SK-N-SH (cell line): Measurements from ENCODE around the gene SDHA. TPM values are rescaled to one million over a fixed set of nuclear protein-coding genes. Genes with fewer than 3 reads are reported as not detected.

Experiments
- CTCF ChIA-PET: fragments of 300-600, 350-600 bp; formaldehyde crosslinking; extraction: SDS; loops from one replicate; lab custom pipeline; 2021; lab: Yijun Ruan, JAX
- POLR2A ChIA-PET: fragments of 350-600 bp; sonication (Branson Sonifier 250); formaldehyde crosslinking; extraction: SDS; loops from one replicate; lab custom pipeline; 2020; ENCODE audit warnings: antibody characterized with exemption, inconsistent platforms; lab: Yijun Ruan, JAX
- DNase-seq: peaks from one replicate; pipeline ENCODE4 v3.0.0; 2012
- H2AFZ ChIP-seq: fragments of 200-600 bp; sonication (generic); 2 replicates; pipeline ENCODE4 v1.8.1; 2016; ENCODE audit warnings: antibody characterized with exemption, mild to moderate bottlenecking, low read depth
- H3F3A ChIP-seq: fragments of 200-600 bp; sonication (generic); replicated peaks from 2 replicates; pipeline ENCODE3; 2016; ENCODE audit warnings: antibody characterized with exemption, mild to moderate bottlenecking; ENCODE audit not compliant: insufficient read depth
- H3K27ac ChIP-seq, 2 experiments: fragments of 200-500 bp in 1 of 2; fragments of 200-600 bp in 1 of 2; sonication (Bioruptor generic) in 1 of 2; sonication (generic), shearing (Covaris generic) in 1 of 2; 2 replicates each; pipeline versions ENCODE4 v1.5.1 to v1.6.1; 2014 to 2016; ENCODE audit warnings: low read depth in 2 of 2, inconsistent platforms in 1 of 2, low read length in 1 of 2, mild to moderate bottlenecking in 1 of 2, mixed read lengths in 1 of 2
- H3K27me3 ChIP-seq: fragments of 200-600 bp; sonication (generic), shearing (Covaris generic); 2 replicates; pipeline ENCODE4 v1.6.1; 2016; ENCODE audit warnings: mixed run types; ENCODE audit not compliant: insufficient read depth
- H3K36me3 ChIP-seq, 2 experiments: fragments of 200-500 bp in 1 of 2; fragments of 200-600 bp in 1 of 2; sonication (Bioruptor generic) in 1 of 2; sonication (generic) in 1 of 2; replicated peaks in 1 of 2; 2 replicates each; pipeline versions ENCODE3 to v1.5.1; 2014 to 2016; ENCODE audit warnings: low read length in 1 of 2, mild to moderate bottlenecking in 1 of 2; ENCODE audit not compliant: insufficient read depth in 2 of 2, control insufficient read depth in 1 of 2
- H3K4me1 ChIP-seq, 2 experiments: fragments of 200-500 bp in 1 of 2; fragments of 200-600 bp in 1 of 2; sonication (Bioruptor generic) in 1 of 2; sonication (generic), shearing (Covaris generic) in 1 of 2; 2 replicates each; pipeline versions ENCODE4 v1.5.1 to v1.6.1; 2014 to 2016; ENCODE audit warnings: low read depth in 1 of 2, low read length in 1 of 2, mixed run types in 1 of 2; ENCODE audit not compliant: insufficient read depth in 2 of 2, control insufficient read depth in 1 of 2
- H3K4me2 ChIP-seq: fragments of 200-600 bp; sonication (generic), shearing (Covaris generic); 2 replicates; pipeline ENCODE4 v1.6.1; 2017; ENCODE audit warnings: mixed run types
- H3K4me3 ChIP-seq, 2 experiments: fragments of 200-500 bp in 1 of 2; fragments of 200-600 bp in 1 of 2; sonication (Bioruptor generic) in 1 of 2; sonication (generic), shearing (Covaris generic) in 1 of 2; 2 replicates each; pipeline versions ENCODE4 v1.5.1 to v1.8.1; 2014 to 2016; ENCODE audit warnings: low read depth in 2 of 2, inconsistent platforms in 1 of 2, low read length in 1 of 2, mild to moderate bottlenecking in 1 of 2, mixed read lengths in 1 of 2, moderate library complexity in 1 of 2
- H3K79me2 ChIP-seq: fragments of 200-600 bp; sonication (generic); 2 replicates; pipeline ENCODE4 v1.8.1; 2017; ENCODE audit warnings: mild to moderate bottlenecking; ENCODE audit not compliant: insufficient read depth
- H3K9ac ChIP-seq: fragments of 200-600 bp; sonication (generic); 2 replicates; pipeline ENCODE4 v1.6.1; 2017; ENCODE audit warnings: mixed run types
- H3K9me2 ChIP-seq: fragments of 200-600 bp; sonication (generic); 2 replicates; pipeline ENCODE4 v1.6.1; 2017; ENCODE audit warnings: mixed run types
- H3K9me3 ChIP-seq: fragments of 200-600 bp; sonication (generic); 2 replicates; pipeline ENCODE4 v1.6.1; 2017; ENCODE audit warnings: mixed run types, mild to moderate bottlenecking, moderate library complexity
- H4K20me1 ChIP-seq: fragments of 200-600 bp; sonication (generic); 2 replicates; pipeline ENCODE4 v1.6.1; 2017; ENCODE audit warnings: mild to moderate bottlenecking, mixed run types; ENCODE audit not compliant: insufficient read depth
- ELF1 ChIP-seq: IDR thresholded peaks from 2 replicates; pipeline ENCODE4 v1.4.0; 2012
- EZH2phosphoT487 ChIP-seq: fragments of 200-600 bp; sonication (generic); IDR thresholded peaks from 2 replicates; pipeline ENCODE4 v1.6.1; 2017; ENCODE audit warnings: low read depth, mixed run types, mild to moderate bottlenecking, antibody characterized with exemption, moderate library complexity, borderline replicate concordance
- FOSL2 ChIP-seq: IDR thresholded peaks from 2 replicates; pipeline ENCODE4 v1.4.0; 2012; ENCODE audit warnings: low read depth, mild to moderate bottlenecking, moderate library complexity, borderline replicate concordance
- FOXJ3 ChIP-seq: sonication (generic); formaldehyde crosslinking; IDR thresholded peaks from 2 replicates; pipeline ENCODE4 v1.5.1; 2020; ENCODE audit warnings: mild to moderate bottlenecking, missing genetic modification reagents
- FOXM1 ChIP-seq: IDR thresholded peaks from 2 replicates; pipeline ENCODE4 v1.4.0; 2012; ENCODE audit warnings: low read depth, mild to moderate bottlenecking
- MAX ChIP-seq: IDR thresholded peaks from 2 replicates; pipeline ENCODE4 v1.4.0; 2012; ENCODE audit warnings: low read depth
- MEF2A ChIP-seq: IDR thresholded peaks from 2 replicates; pipeline ENCODE4 v1.4.0; 2012; ENCODE audit warnings: low read depth, borderline replicate concordance
- NFIC ChIP-seq: IDR thresholded peaks from 2 replicates; pipeline ENCODE4 v1.4.0; 2012; ENCODE audit warnings: borderline replicate concordance
- NRF1 ChIP-seq: IDR thresholded peaks from 2 replicates; pipeline ENCODE4 v1.6.1; 2012; ENCODE audit warnings: low read depth, mild to moderate bottlenecking, low read length
- PBX3 ChIP-seq: IDR thresholded peaks from 2 replicates; pipeline ENCODE4; 2012
- POLR2AphosphoS5 ChIP-seq: IDR thresholded peaks from 2 replicates; pipeline ENCODE4 v1.6.1; 2012; ENCODE audit warnings: low read depth, low read length
- RAD21 ChIP-seq: IDR thresholded peaks from 2 replicates; pipeline ENCODE4 v1.6.1; 2012; ENCODE audit warnings: mild to moderate bottlenecking, low read length
- REST ChIP-seq: IDR thresholded peaks from 2 replicates; pipeline ENCODE4 v1.6.1; 2012; ENCODE audit warnings: mild to moderate bottlenecking, low read depth, low read length, moderate library complexity
- RFX5 ChIP-seq: IDR thresholded peaks from 2 replicates; pipeline ENCODE4 v1.6.1; 2012; ENCODE audit warnings: mild to moderate bottlenecking, improper control_type of control experiment, low read length
- RXRA ChIP-seq: IDR thresholded peaks from 2 replicates; pipeline ENCODE4 v1.4.0; 2012; ENCODE audit warnings: low read depth, mild to moderate bottlenecking, borderline replicate concordance
- SIN3A ChIP-seq: IDR thresholded peaks from 2 replicates; pipeline ENCODE4 v1.6.1; 2012; ENCODE audit warnings: low read depth, mild to moderate bottlenecking, low read length, moderate library complexity, borderline replicate concordance
- SMC3 ChIP-seq: IDR thresholded peaks from 2 replicates; pipeline ENCODE4 v1.6.1; 2012; ENCODE audit warnings: low read depth, low read length, improper control_type of control experiment
- TAF1 ChIP-seq: IDR thresholded peaks from 2 replicates; pipeline ENCODE4 v1.6.1; 2012; ENCODE audit warnings: low read depth, mild to moderate bottlenecking, low read length, moderate library complexity, borderline replicate concordance
- TEAD4 ChIP-seq: IDR thresholded peaks from 2 replicates; pipeline ENCODE4 v1.4.0; 2012; ENCODE audit warnings: mild to moderate bottlenecking, borderline replicate concordance; ENCODE audit not compliant: insufficient read depth
- YY1 ChIP-seq: IDR thresholded peaks from 2 replicates; pipeline ENCODE4 v1.4.0; 2012; ENCODE audit warnings: low read depth, mild to moderate bottlenecking
- WGBS: methylation state at CpG from one replicate; pipeline ENCODE4 v1.1.6; 2017; ENCODE audit warnings: low lambda C conversion rate; 5-methylcytosine and 5-hydroxymethylcytosine counted together
- polyA plus RNA-seq, 3 experiments: library from polyadenylated mRNA; depleted of rRNA; stranded (reverse); fragments of >200 nt; gene quantifications; 2 replicates each; pipeline ENCODE4 v1.2.3, GENCODE V29; 2012

SDHA gene
- polyA plus RNA-seq, 1 of the 3 experiments (the other 2 are of a cell fraction) = 106 TPM

- POLR2A ChIA-PET = no interaction called here
- no peaks in the 10 kb centered on the region for H3K9me2 ChIP-seq
- WGBS = 83% methylated on average over 12 of the region's 12 CpGs
Measured at GRCh38 chr5:182126-182525, 36.0 kb upstream of the SDHA start.

GRCh38 chr5:184471-184870 is 33.6 kb upstream of the SDHA start:
- WGBS = 66% methylated on average over 7 of the region's 7 CpGs
- H3K4me2 ChIP-seq = no peak overlapping the region
- H2AFZ ChIP-seq = no peak overlapping the region
- H3K36me3 ChIP-seq = no peaks in the 10 kb centered on the region
- H3K9me2 ChIP-seq = no peaks in the 10 kb centered on the region
- H3K27ac ChIP-seq = no peak overlapping the region
- no peaks in the 10 kb centered on the region for H4K20me1 ChIP-seq
- H3K27me3 ChIP-seq = no peaks in the 10 kb centered on the region
- TF ChIP-seq FOXM1 (no peak), YY1 (no peak), REST (no peak), PBX3 (no peak), SIN3A (no peak), NFIC (no peak), RAD21 (no peak), ELF1 (no peak), EZH2phosphoT487 (no peak), TAF1 (no peak), MEF2A (no peak), SMC3 (no peak), TEAD4 (no peak), NRF1 (no peak)
- H3K4me1 ChIP-seq = peaks cover 0 to 19% of the 10 kb centered on the region in 2 experiments; a peak in 1 of 4 replicates
- CTCF ChIA-PET = interaction anchor here (0.6 kb wide), 1 partner anchor 765 kb away, joined by 3 read pairs; no protein-coding TSS in a partner anchor
- POLR2A ChIA-PET = no interaction called here
- no peaks in the 10 kb centered on the region for H3K79me2 ChIP-seq
- H3K9me3 ChIP-seq = no peaks in the 10 kb centered on the region
- H3K9ac ChIP-seq = no peak overlapping the region
- no peaks in the 10 kb centered on the region for H3F3A ChIP-seq
- no peak overlapping the region for H3K4me3 ChIP-seq
- DNase-seq = no peak

More at GRCh38 chr5:182126-182525, 36.0 kb upstream of the SDHA start:
- Histone ChIP-seq H2AFZ (no peak overlapping the region), H3K27me3 (peaks cover 3% of the 10 kb centered on the region; the same call in 1 of the 2 replicates), H3K4me2 (no peak overlapping the region), H4K20me1 (no peaks in the 10 kb centered on the region), H3K36me3 (no peaks in the 10 kb centered on the region), H3K9ac (no peak overlapping the region), H3K9me3 (no peaks in the 10 kb centered on the region), H3F3A (no peaks in the 10 kb centered on the region), H3K4me1 (peaks cover 0 to 7% of the 10 kb centered on the region in 2 experiments; a peak in 1 of 4 replicates), H3K4me3 (no peak overlapping the region), H3K27ac (no peak overlapping the region), H3K79me2 (no peaks in the 10 kb centered on the region)
- DNase-seq = no peak
- CTCF ChIA-PET = no interaction called here
- no peak for TF ChIP-seq NRF1
- TF ChIP-seq ELF1 = no peak
- no peak for TF ChIP-seq MEF2A
- no peak for TF ChIP-seq FOXJ3 (CRISPR knock-in tag)
- no peak for TF ChIP-seq MAX
- TF ChIP-seq SIN3A = no peak
- TF ChIP-seq RFX5 = no peak
- TF ChIP-seq RXRA = no peak
- no peak for TF ChIP-seq FOSL2
- no peak for TF ChIP-seq PBX3
- TF ChIP-seq TAF1 = no peak
- TF ChIP-seq RAD21 = no peak
- TF ChIP-seq FOXM1 = no peak
- TF ChIP-seq POLR2AphosphoS5 = no peak
